ENCODE measurements around the gene SLC7A6. TPM values are rescaled to one million over a fixed set of nuclear protein-coding genes. Genes with fewer than 3 reads are reported as not detected.

The SLC7A6 gene
- polyA plus RNA-seq, 1 donor from 2014 or later, result 13.8 TPM

GRCh38 chr16:68342620-68343019 lies 78.3 kb downstream of the SLC7A6 start:
- H3K4me3 Mint-ChIP-seq, result no peak overlapping the region
- peak overlapping the region in 1 of 3 donors; percentile 31 for H3K27ac Mint-ChIP-seq
- peaks cover 10% of the 10 kb centered on the region for H3K36me3 Mint-ChIP-seq
- H3K27me3 Mint-ChIP-seq, result no peaks in the 10 kb centered on the region
- no peaks in the 10 kb centered on the region for H3K9me3 Mint-ChIP-seq
- H3K4me1 Mint-ChIP-seq, result peaks cover 0 to 3% (median 0%) of the 10 kb centered on the region in 3 donors

GRCh38 chr16:68343137-68343536 lies 78.8 kb downstream of the SLC7A6 start:
- H3K4me1 Mint-ChIP-seq, result peaks cover 0 to 3% (median 0%) of the 10 kb centered on the region in 3 donors
- peak overlapping the region in 1 of 3 donors; percentile 5 for H3K27ac Mint-ChIP-seq
- no peaks in the 10 kb centered on the region for H3K9me3 Mint-ChIP-seq
- no peaks in the 10 kb centered on the region for H3K27me3 Mint-ChIP-seq
- H3K36me3 Mint-ChIP-seq, result peaks cover 7% of the 10 kb centered on the region
- no peak overlapping the region for H3K4me3 Mint-ChIP-seq

- Mint-ChIP-seq H3K27me3 (no peaks in the 10 kb centered on the region), H3K36me3 (peaks cover 12% of the 10 kb centered on the region), H3K9me3 (no peaks in the 10 kb centered on the region), H3K4me3 (no peak overlapping the region), H3K27ac (no peak overlapping the region), H3K4me1 (peaks cover 0 to 2% (median 2%) of the 10 kb centered on the region in 3 donors)
Observed at GRCh38 chr16:68344252-68344651, 79.9 kb downstream of the SLC7A6 start.

- Mint-ChIP-seq H3K27me3 (no peaks in the 10 kb centered on the region), H3K36me3 (peaks cover 13% of the 10 kb centered on the region), H3K9me3 (no peaks in the 10 kb centered on the region), H3K27ac (no peak overlapping the region), H3K4me1 (peaks cover 0 to 2% (median 2%) of the 10 kb centered on the region in 3 donors), H3K4me3 (peak overlapping the region in 1 of 4 donors; percentile 54)
Observed at GRCh38 chr16:68345351-68345810, 81.1 kb downstream of the SLC7A6 start.

GRCh38 chr16:68345958-68346635 lies 81.8 kb downstream of the SLC7A6 start:
- Mint-ChIP-seq H3K36me3 (peaks cover 10% of the 10 kb centered on the region), H3K27me3 (no peaks in the 10 kb centered on the region), H3K4me3 (peak overlapping the region in 1 of 4 donors; percentile 54), H3K4me1 (peaks cover 0 to 2% (median 0%) of the 10 kb centered on the region in 3 donors), H3K9me3 (no peaks in the 10 kb centered on the region), H3K27ac (no peak overlapping the region)

- peaks cover 0 to 2% (median 0%) of the 10 kb centered on the region in 3 donors for H3K4me1 Mint-ChIP-seq
- peaks cover 10% of the 10 kb centered on the region for H3K36me3 Mint-ChIP-seq
- H3K9me3 Mint-ChIP-seq, result no peaks in the 10 kb centered on the region
- no peak overlapping the region for H3K4me3 Mint-ChIP-seq
- H3K27me3 Mint-ChIP-seq, result no peaks in the 10 kb centered on the region
- H3K27ac Mint-ChIP-seq, result peak overlapping the region in 1 of 3 donors; percentile 88
Observed at GRCh38 chr16:68346892-68347480, 82.7 kb downstream of the SLC7A6 start.

- Mint-ChIP-seq H3K27ac (peak overlapping the region in 1 of 3 donors; percentile 88), H3K9me3 (no peaks in the 10 kb centered on the region), H3K36me3 (peaks cover 10% of the 10 kb centered on the region)
Observed at GRCh38 chr16:68347605-68348004, 83.3 kb downstream of the SLC7A6 start.

GRCh38 chr16:68348639-68349445 lies 84.5 kb downstream of the SLC7A6 start:
- no peaks in the 10 kb centered on the region for H3K9me3 Mint-ChIP-seq
- H3K4me1 Mint-ChIP-seq, result peaks cover 0 to 2% (median 0%) of the 10 kb centered on the region in 3 donors
- H3K27ac Mint-ChIP-seq, result no peak overlapping the region
- H3K27me3 Mint-ChIP-seq, result no peaks in the 10 kb centered on the region
- H3K4me3 Mint-ChIP-seq, result no peak overlapping the region
- H3K36me3 Mint-ChIP-seq, result peaks cover 10% of the 10 kb centered on the region

More at GRCh38 chr16:68347605-68348004, 83.3 kb downstream of the SLC7A6 start:
- no peaks in the 10 kb centered on the region for H3K27me3 Mint-ChIP-seq
- peaks cover 0 to 2% (median 0%) of the 10 kb centered on the region in 3 donors for H3K4me1 Mint-ChIP-seq
- H3K4me3 Mint-ChIP-seq, result no peak overlapping the region

- Mint-ChIP-seq H3K4me3 (peak overlapping the region in 1 of 4 donors; percentile 9), H3K4me1 (peaks cover 0 to 2% (median 1%) of the 10 kb centered on the region in 3 donors), H3K9me3 (no peaks in the 10 kb centered on the region), H3K27me3 (no peaks in the 10 kb centered on the region), H3K36me3 (peaks cover 13% of the 10 kb centered on the region), H3K27ac (no peak overlapping the region)
Observed at GRCh38 chr16:68349838-68350410, 85.6 kb downstream of the SLC7A6 start.

GRCh38 chr16:68350813-68351350 lies 86.6 kb downstream of the SLC7A6 start:
- Mint-ChIP-seq H3K27me3 (no peaks in the 10 kb centered on the region), H3K36me3 (peaks cover 13% of the 10 kb centered on the region), H3K9me3 (no peaks in the 10 kb centered on the region), H3K4me3 (no peak overlapping the region), H3K4me1 (peaks cover 0 to 7% (median 3%) of the 10 kb centered on the region in 3 donors), H3K27ac (no peak overlapping the region)

Other genes with a start within 250 kb of the SLC7A6 start
- not detected for gene DPEP2NB, start 248.6 kb upstream of the SLC7A6 start, polyA plus RNA-seq
- gene DDX28, start 241.3 kb upstream of the SLC7A6 start, polyA plus RNA-seq, result 35.8 TPM
- gene DUS2, start 241.2 kb upstream of the SLC7A6 start, polyA plus RNA-seq, result 68.3 TPM
- 47.2 TPM for gene NFATC3, start 179.2 kb upstream of the SLC7A6 start, polyA plus RNA-seq
- 0.48 TPM for gene ESRP2, start 28.4 kb upstream of the SLC7A6 start, polyA plus RNA-seq
- 8.2 TPM for gene PLA2G15, start 19.2 kb upstream of the SLC7A6 start, polyA plus RNA-seq
- 28.2 TPM for gene SLC7A6OS, start 46.4 kb downstream of the SLC7A6 start, polyA plus RNA-seq
- gene PRMT7, start 46.5 kb downstream of the SLC7A6 start, polyA plus RNA-seq, result 22.8 TPM
- 9.7 TPM for gene SMPD3, start 184.0 kb downstream of the SLC7A6 start, polyA plus RNA-seq